Activated CD4-positive, alpha-beta T cell treated with anti-CD3 and anti-CD28 coated beads, Interleukin-2, amount 50 U/mL, for 4 hours (primary cell): ENCODE data around the gene EDAR.

Source experiments
- DNase-seq, 2 experiments: peaks; one replicate each; pipeline ENCODE4 v3.0.0-alpha.2; 2020

EDAR gene

DNA sequence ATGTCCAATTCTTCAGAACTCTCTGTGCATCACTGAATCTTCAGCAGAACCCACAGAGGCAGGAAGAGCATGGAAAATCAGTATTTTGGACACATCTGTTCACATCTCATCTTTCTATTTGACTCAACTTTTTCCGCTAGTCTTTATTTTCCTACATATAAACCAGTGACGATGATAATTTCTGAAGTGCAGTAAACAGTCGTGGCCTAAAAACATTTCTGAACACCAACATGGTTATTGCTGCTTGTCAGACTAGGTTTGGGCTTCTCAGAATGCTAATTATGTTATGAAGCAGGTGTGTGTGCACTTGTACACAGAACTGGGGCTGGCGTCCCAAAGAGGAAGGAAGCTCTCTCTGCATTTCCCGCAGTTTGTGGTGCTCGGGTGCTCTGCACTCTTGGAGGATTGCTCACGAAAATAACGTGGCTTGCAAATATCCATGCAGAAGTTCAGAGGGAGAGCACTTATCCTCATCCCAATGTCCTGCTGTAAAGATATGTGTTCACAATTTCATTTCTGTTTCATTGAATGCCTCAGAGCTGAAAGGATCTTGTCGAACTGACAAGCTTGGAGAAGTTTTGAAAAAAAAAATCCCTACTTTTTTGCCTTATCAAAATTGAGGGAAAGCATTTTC is 50.8 kb downstream of the EDAR start:
- no peak for DNase-seq

DNA sequence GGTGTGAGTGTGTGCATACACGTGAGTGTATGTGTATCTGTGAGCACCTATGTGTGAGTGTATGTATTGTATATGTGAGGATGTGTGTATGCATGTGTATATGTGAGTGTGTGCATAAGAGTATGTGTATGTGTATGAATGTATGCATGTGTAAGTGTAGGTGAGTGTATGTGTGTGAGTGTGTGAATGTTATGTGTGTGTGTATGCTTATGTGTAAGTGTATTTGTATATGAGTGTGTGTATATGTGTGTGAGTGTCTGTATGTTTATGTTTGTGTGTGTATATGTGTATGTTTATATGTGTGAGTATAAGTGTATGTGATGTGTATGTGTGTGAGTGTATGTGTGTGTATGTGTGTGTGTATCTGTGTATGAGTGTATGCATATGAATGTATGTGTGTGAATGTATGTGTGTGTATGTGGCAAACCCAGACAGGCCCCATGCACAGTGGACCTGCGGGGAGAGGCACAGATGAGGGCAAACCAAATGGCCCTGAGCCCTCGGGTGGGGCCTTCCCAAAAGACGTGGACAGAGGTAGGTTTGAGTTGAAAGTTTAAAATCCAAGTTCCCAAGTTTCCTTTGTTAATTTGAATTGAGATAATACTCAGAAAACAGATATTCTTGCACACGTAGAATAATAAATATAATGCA is 51.5 kb downstream of the EDAR start:
- no peak for DNase-seq

- no peak for DNase-seq
These were observed 52.2 kb downstream of the EDAR start for GRCh38 chr2:108936866-108937265.

DNA sequence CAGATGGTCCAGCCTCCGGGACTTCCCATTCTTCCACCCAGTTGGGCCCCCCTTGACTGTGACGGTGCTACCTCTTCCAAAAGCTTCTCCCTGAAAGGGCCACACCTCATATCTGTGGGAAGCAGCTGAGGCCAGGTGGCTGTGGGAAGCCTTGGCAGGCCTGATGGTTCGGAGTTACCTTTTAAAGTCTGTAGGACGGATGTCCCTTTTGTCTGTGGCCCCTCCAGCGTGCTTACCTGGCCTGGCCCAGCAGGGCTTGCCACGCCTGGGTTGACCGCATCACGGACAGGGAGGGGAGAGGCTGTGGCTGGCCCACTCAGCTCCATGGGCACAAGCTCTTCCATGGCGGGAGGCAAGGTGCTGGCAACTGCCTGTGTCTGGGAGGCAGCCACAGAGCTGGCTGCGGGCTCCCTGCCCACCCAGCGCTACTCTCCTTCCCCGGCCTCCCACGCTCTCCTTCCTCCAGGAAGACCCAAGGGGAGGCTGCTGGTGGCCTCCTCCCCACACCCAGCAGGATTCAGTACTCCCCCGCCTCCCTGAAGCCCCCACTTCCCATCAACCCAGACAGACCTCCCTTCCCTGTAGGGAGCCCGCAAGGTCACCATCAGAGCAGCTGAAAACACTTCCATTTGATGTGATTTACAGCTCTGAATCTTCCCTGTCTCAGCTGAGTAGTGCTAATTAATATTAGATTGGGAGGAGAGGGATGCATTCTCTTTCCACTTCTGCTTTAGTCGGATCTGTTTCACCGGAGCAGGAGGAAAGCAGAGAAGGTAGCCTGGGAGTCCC is 52.8 kb downstream of the EDAR start:
- no peak for DNase-seq

- no peak for DNase-seq
These were observed 53.7 kb downstream of the EDAR start for GRCh38 chr2:108935271-108935741.

DNA sequence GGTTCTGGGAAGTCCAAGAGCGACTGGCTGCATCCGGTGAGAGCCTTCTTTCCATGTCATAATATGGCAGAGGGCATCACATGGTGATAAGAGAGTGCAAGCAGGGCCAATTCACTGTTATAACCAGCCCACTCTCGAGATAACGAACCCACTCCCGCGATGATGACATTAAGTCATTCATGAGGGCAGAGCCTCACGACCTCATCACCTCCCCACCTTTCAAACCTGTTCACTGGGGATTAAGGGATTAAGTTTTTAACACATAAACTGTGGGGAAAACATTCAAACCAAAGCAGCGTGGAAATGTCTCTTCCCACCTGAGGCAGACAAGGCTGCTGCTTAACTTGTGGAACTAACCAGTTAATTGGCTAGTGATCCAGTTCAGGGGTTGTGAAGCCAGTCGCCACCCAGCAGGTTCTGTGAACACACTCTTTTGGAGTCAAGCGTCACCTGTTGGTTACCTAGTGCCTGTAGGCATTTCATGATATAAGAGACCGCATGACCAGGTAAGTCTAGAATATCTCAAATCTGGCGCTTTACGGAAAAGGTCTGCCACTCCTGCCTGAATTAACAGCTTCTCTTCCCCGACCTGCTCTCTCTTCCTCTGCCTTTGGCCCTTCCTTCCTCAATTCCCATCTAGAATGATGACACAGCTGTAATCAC is 54.3 kb downstream of the EDAR start:
- no peak for DNase-seq

DNA sequence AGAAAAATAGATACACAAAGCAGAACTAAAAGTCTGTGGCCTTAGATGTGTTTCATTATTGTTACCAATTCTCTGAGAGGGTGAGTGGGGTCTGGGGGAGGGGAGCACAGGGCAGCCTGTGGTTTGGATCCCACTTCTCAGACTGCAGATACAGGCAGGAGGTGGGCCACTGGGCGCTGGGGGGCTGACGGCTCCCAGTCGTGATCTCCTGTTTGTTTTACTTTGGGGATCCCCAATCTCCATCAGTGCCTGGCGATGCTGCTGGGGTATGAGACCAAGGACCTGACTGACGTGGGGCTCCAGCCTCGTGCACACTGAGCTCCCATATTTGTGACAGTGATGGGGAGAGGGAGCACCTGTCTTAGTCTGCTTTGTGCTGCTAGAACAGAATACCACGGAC is 54.9 kb downstream of the EDAR start:
- DNase-seq = no peak

- no peak for DNase-seq
These were observed 55.3 kb downstream of the EDAR start for GRCh38 chr2:108933691-108934117.

DNA sequence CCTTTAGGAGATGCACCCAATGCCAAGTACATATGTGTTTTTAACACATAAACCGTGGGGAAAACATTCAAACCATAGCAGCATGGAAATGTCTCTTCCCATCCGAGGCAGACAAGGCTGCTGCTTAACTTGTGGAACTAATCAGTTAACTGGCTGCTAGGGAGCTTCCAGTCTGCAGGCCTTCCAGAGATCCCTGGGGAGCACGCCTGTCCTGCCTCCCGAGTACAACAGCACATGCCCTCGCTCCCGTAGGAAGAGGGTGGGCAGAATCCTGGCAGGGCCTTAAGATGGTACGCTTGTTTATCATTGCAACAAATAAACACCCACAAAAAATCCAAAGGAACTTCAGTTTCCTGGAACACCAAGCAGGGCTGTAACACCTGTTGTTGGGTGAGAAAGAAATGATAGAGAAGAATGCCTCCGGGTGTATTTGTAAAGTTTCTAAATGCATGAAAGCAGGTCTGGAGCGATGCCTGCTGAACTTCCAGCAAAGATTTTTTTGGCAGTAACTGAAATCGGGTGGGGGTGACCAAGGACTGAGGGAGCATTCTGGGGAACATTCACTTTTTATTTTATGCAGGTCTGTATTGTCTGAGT is 56.2 kb downstream of the EDAR start:
- no peak for DNase-seq

- no peak for DNase-seq
These were observed 57.6 kb downstream of the EDAR start for GRCh38 chr2:108931372-108931771.

DNA sequence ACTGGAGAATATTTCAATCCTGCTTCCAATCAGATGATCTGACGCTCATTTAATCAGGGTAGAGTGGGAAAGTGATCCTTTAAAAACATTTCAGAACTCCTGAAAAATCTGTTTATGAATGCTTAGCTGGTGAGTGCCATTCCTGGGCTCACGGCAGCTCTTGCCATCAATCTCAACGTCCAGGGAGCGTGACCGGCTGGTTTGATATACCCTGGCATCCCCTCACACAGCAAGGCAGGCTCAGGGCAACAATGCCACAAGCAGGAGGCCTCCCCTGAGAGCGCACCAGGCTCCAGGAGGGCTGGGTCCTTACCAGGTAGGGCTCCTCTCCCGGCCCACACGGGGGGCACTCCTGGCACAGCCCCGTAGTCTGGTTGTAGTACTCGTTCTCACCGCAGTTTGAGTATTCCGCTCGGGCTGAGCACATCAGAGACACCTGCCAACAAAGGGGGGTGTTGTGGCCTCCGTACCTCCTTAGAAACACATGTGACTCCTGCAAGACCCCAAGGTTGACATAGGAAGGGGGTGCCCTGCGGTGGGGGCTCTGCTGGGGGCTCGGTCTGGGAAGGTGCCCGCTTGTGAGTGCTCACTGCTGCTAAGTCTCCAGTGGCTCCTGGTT is 59.1 kb downstream of the EDAR start:
- no peak for DNase-seq

GRCh38 chr2:108928660-108929377 is 60.2 kb downstream of the EDAR start:
- no peak for DNase-seq

- peak; percentile 15 to 26 for DNase-seq
These were observed 60.9 kb downstream of the EDAR start for GRCh38 chr2:108927936-108928659.

DNA sequence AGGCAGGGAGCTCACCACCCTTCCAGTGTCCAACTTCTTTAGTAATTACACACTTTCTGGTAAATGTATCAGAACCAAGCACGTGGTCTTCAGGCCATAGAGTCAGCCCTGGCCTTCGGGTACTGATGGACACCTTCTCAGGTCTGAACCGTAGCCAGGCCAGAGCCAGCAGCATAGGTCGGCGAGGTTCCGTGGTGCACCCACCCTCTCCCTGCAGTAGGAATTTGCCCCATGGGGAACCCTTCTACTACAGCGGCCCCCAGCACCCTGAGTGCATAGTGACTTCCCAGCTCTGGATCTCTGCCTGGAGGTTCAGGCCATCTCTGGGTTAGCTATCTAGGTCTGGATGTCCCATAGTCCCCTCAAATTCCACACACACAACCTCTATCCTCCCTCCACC is 61.6 kb downstream of the EDAR start:
- no peak for DNase-seq

- no peak for DNase-seq
These were observed 62.2 kb downstream of the EDAR start for GRCh38 chr2:108926561-108927380.

DNA sequence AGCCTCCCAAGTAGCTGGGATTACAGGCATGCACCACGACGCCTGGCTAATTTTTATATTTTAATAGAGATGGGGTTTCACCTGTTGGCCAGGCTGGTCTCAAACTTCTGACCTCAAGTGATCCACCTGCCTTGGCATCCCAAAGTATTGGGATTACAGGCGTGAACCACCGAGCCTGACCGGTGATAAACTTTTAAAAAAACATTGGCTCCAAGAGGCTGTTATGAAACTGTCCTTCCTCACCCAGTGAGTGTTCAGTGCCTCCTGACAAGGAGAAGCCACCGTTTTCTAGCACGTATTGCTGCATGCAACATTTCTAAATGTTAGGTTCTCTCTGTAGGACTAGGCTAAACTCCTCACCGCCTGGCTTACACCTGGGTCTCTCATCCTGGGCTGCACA is 63.3 kb downstream of the EDAR start:
- no peak for DNase-seq

GRCh38 chr2:108925286-108925685 is 63.7 kb downstream of the EDAR start:
- DNase-seq = no peak

DNA sequence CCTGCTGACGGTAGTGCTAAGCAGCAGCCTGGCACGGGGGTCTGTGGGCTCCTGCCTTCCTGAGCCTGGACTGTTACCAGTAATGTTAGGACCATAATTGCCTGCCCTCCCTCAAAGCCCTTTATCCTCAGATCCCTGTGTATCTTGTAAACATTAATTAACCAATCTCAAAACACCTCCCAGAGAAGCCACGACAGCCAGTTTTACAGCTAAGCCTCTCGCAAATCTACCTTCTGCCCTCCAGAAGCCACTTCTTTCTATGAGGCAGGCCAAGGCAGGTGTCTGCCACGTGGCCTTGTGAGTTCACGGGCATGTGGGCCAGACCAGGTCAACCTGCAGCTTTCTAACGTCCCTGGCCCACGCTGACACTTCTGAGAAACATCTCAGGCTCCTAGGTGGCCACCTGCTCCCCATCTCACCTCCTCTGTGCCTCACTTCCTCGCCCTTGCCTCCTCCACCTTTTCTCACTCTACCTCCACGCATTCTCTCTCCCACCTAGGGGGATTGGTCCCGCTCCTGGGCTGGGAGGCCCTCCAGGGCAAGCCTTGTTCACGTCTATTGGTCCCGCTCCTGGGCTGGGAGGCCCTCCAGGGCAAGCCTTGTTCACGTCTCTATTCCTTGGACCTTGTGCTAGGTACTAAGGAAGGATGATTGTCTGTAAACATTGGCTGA is 64.3 kb downstream of the EDAR start:
- no peak for DNase-seq

GRCh38 chr2:108923736-108924579 is 65.1 kb downstream of the EDAR start:
- no peak for DNase-seq
